ENCODE measurements around the gene VEGFD.

DNA sequence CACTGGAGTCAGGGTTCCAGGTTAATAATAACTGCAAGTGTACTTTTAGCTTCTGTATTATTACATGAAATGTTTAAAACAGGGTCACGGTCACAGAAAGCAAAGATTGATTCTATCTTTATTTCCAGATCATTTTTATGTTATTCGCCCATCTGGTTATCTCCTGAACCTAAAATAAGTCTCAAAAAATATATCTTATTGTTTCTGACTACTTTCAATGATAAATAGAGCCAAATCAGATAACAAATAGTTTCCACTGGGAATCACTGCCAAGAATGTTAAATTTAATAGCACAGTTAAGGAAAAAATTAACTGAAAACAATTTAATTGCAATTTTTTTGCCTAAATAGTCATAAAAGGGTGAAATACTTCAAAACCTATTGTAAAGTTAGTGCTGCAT lies 17.2 kb upstream of the VEGFD start:
- TF ChIP-seq, protein P1, sequence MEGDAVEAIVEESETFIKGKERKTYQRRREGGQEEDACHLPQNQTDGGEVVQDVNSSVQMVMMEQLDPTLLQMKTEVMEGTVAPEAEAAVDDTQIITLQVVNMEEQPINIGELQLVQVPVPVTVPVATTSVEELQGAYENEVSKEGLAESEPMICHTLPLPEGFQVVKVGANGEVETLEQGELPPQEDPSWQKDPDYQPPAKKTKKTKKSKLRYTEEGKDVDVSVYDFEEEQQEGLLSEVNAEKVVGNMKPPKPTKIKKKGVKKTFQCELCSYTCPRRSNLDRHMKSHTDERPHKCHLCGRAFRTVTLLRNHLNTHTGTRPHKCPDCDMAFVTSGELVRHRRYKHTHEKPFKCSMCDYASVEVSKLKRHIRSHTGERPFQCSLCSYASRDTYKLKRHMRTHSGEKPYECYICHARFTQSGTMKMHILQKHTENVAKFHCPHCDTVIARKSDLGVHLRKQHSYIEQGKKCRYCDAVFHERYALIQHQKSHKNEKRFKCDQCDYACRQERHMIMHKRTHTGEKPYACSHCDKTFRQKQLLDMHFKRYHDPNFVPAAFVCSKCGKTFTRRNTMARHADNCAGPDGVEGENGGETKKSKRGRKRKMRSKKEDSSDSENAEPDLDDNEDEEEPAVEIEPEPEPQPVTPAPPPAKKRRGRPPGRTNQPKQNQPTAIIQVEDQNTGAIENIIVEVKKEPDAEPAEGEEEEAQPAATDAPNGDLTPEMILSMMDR (IDR thresholded peaks at IDR 0.05) = no peak
- no peak for TF ChIP-seq POLR2AphosphoS5 (IDR thresholded peaks at IDR 0.05)

Measured in upper lobe of left lung (tissue), 4 donors.